ENCODE data around the gene PRMT7. TPM values are rescaled to one million over a fixed set of nuclear protein-coding genes. Genes with fewer than 3 reads are reported as not detected.

Gene PRMT7
- total and polyA plus RNA-seq, 2 experiments from 2014 or later, result 56.6 to 110 TPM

DNA sequence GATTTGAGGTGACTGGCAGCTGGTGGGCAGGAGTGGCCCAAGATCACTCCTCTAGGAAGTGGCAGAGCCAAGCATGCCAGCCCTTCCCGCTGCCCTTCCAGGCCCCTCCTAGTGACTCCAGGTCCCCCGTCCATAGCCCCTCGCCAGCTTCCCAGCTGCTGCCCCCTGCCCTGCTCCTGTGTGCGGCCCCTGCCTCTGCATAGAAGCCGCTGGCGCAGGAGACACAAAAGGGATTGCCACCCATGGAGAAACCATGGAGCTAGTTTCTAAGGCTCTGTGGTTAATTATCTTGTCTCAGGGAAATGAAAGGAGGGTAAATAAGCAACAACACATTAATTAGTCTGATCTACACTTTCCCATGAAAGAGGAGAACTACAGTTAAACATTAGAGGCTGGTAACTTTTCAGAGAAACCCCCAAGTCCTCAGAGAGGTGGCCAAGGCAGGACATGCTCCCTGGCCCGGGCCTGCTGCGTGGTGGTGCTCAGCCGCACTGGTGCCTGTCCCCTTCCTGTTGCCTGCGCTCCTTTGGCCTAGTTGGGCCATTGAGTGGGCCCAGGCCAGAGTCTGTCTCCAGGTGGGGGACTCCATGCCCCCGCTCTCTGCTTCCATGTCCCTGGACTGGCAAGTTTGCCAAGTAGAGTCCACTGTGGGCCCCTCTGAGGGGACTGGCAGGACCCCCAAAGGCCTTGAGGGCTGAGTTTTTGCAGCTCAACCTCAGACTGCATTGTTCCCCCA lies 65.2 kb downstream of the PRMT7 start:
- no peak for DNase-seq (ENCODE audit: low read depth in 1 of 2, low spot score in 1 of 2)
- TF ChIP-seq, protein P1, sequence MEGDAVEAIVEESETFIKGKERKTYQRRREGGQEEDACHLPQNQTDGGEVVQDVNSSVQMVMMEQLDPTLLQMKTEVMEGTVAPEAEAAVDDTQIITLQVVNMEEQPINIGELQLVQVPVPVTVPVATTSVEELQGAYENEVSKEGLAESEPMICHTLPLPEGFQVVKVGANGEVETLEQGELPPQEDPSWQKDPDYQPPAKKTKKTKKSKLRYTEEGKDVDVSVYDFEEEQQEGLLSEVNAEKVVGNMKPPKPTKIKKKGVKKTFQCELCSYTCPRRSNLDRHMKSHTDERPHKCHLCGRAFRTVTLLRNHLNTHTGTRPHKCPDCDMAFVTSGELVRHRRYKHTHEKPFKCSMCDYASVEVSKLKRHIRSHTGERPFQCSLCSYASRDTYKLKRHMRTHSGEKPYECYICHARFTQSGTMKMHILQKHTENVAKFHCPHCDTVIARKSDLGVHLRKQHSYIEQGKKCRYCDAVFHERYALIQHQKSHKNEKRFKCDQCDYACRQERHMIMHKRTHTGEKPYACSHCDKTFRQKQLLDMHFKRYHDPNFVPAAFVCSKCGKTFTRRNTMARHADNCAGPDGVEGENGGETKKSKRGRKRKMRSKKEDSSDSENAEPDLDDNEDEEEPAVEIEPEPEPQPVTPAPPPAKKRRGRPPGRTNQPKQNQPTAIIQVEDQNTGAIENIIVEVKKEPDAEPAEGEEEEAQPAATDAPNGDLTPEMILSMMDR (IDR thresholded peaks at IDR 0.05; ENCODE audit: low read depth, low read length), result no peak

GRCh38 chr16:68376590-68376989 lies 65.8 kb downstream of the PRMT7 start:
- Histone ChIP-seq H3K27me3 (no peaks in the 10 kb centered on the region), H3K36me3 (no peaks in the 10 kb centered on the region), H3K4me3 (no peak overlapping the region), H3K4me1 (ENCODE audit: low read depth) (peaks cover 4% of the 10 kb centered on the region), H3K9me3 (ENCODE audit: low read depth) (no peaks in the 10 kb centered on the region), H3K27ac (no peak overlapping the region)
- TF ChIP-seq, protein P1 (IDR thresholded peaks at IDR 0.05; ENCODE audit: low read depth, low read length), result no peak
- DNase-seq (ENCODE audit: low read depth in 1 of 2, low spot score in 1 of 2), result no peak

More for the DNA sequence above, 65.2 kb downstream of the PRMT7 start:
- no peak overlapping the region for H3K4me3 ChIP-seq
- peaks cover 4% of the 10 kb centered on the region for H3K4me1 ChIP-seq (ENCODE audit: low read depth)
- H3K9me3 ChIP-seq (ENCODE audit: low read depth), result no peaks in the 10 kb centered on the region
- no peaks in the 10 kb centered on the region for H3K27me3 ChIP-seq
- H3K36me3 ChIP-seq, result no peaks in the 10 kb centered on the region
- no peak overlapping the region for H3K27ac ChIP-seq

GRCh38 chr16:68377221-68377620 lies 66.4 kb downstream of the PRMT7 start:
- Histone ChIP-seq H3K27me3 (no peaks in the 10 kb centered on the region), H3K9me3 (ENCODE audit: low read depth) (no peaks in the 10 kb centered on the region), H3K36me3 (no peaks in the 10 kb centered on the region), H3K4me1 (ENCODE audit: low read depth) (peaks cover 4% of the 10 kb centered on the region), H3K27ac (no peak overlapping the region), H3K4me3 (no peak overlapping the region)
- TF ChIP-seq, protein P1 (IDR thresholded peaks at IDR 0.05; ENCODE audit: low read depth, low read length), result no peak
- DNase-seq (ENCODE audit: low read depth in 1 of 2, low spot score in 1 of 2), result no peak

DNA sequence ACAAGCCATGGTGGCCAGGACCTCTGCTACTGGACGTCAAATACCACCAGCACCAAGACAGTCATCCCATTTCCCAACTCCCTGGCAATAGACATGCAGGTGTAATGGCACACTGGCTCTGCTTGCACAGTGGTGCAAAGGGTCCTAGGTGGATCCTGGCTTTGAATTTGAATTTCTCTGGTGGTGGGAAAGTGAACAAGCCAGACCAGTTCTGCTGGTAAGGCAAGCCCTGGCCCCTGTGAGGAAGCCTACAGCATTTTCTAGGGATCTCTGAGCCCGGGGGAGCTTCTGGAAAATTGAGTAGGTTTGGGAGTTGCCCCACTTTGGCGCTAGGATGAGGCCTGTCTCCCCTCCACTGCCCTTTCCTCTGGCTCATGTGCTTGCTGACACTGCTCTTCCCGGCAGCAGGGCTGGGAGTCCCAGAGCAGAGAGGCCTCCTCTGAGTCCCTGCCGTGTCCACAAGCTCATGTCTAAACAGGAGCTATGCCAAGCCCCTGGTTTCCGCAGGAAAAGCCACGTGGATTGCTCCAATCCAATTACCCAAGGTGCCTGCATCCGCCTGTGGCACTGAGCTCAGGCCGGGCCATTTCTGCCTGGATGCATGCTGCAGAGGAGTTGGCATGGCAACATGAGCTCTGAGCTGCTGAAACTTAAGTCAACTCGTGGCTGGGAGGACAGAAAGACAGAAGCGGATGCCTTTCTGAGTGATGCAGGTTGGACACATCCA lies 67.0 kb downstream of the PRMT7 start:
- Histone ChIP-seq H3K36me3 (no peaks in the 10 kb centered on the region), H3K4me3 (no peak overlapping the region), H3K4me1 (ENCODE audit: low read depth) (peaks cover 4% of the 10 kb centered on the region), H3K9me3 (ENCODE audit: low read depth) (no peaks in the 10 kb centered on the region), H3K27me3 (no peaks in the 10 kb centered on the region), H3K27ac (no peak overlapping the region)
- TF ChIP-seq, protein P1 (IDR thresholded peaks at IDR 0.05; ENCODE audit: low read depth, low read length), result no peak
- peak in 1 of 2 donors; percentile 33 for DNase-seq (ENCODE audit: low read depth in 1 of 2, low spot score in 1 of 2)

DNA sequence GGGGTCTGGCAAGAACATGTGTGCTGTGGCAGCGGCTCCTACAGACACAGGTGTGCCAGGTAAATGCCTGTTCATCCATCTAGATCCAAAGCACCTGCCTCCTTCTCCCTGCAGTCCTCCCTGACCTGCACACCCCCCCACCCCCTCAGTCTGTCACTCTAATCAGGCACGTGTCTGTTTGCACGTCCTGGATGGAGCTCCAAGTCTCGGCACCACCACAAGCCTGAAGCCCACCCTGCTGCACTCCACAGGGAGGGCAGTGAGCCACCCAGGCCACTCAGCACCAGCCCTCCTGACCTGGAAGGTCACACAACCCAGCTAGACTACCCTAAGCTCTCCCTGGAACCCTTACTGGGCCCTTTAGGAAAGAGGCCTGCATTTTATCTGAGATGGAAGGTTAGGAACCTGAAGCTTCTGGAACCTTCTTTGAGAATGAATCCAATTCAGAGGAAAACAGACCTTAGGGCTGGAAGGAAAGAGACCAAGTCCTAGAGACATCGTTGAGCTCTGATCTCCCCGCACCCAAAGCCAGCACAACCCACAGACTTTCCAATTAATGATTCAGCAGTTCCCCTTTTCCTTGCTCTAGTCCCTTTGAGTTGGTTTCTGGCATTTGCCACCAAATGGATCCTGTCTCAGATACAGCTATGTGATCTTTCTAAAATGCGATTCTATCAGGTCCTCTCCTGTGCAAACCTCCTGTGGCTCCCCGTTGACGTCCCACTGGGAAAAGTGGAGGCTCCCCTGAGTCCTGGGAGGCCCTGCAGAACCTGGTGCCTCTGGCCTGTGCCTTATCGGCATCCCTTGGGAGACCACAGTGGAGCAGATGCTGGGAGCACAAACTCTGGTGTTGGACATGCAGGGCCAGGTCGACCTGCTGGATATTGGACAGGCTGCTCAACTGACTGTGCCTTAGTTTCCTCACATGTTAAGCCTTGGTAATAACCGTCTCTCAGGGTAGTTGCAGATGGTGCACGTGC lies 67.9 kb downstream of the PRMT7 start:
- H3K27ac ChIP-seq, result no peak overlapping the region
- no peaks in the 10 kb centered on the region for H3K27me3 ChIP-seq
- H3K4me1 ChIP-seq (ENCODE audit: low read depth), result peaks cover 4% of the 10 kb centered on the region
- no peaks in the 10 kb centered on the region for H3K9me3 ChIP-seq (ENCODE audit: low read depth)
- H3K36me3 ChIP-seq, result no peaks in the 10 kb centered on the region
- DNase-seq (ENCODE audit: low read depth in 1 of 2, low spot score in 1 of 2), result no peak
- TF ChIP-seq, protein P1 (IDR thresholded peaks at IDR 0.05; ENCODE audit: low read depth, low read length), result no peak
- no peak overlapping the region for H3K4me3 ChIP-seq

All from cardiac muscle cell (in vitro differentiated cells and primary cell).